Hepatocyte (in vitro differentiated cells): ENCODE measurements around the gene SEBOX.

ENCODE experiments used
- CTCF ChIP-seq: fragments of 200-600 bp; sonication (generic); IDR thresholded peaks from 2 replicates; pipeline ENCODE4 v1.5.1; 2016; ENCODE audit warnings: antibody characterized with exemption, mild to moderate bottlenecking; ENCODE audit not compliant: poor library complexity
- EZH2phosphoT487 ChIP-seq: fragments of 200-600 bp; sonication (generic); IDR thresholded peaks from one replicate; pipeline ENCODE4 v1.6.1; 2018; ENCODE audit warnings: antibody characterized with exemption, mild to moderate bottlenecking, low read depth, moderate library complexity; ENCODE audit not compliant: unreplicated experiment, severe bottlenecking

DNA sequence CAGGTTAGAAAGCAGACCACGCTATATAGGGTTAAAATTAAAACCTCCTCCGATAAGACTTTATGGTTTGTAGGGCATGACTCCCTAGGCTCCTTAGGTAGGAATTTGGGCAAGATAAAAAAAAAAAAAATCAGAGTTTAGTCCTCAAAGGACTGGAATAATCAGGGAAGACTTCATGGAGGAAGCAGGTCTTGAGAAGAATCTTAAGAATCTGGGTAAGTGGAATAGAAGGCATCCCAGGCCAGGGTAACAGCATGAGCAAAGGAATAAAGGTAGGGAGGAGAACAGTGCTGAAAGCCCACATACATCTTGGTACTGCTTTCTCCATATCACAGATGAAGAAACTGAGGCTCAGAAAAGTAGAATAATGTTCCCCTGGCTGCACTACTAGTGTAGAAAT, 25.6 kb upstream of the SEBOX start:
- no peak for TF ChIP-seq CTCF
- TF ChIP-seq EZH2phosphoT487, result no peak
